Endothelial cell of umbilical vein (primary cell): ENCODE results near the gene CAMTA1. TPM values are rescaled to one million over a fixed set of nuclear protein-coding genes. Genes with fewer than 3 reads are reported as not detected.

Experiments used
- BruUV-seq: library from RNA; stranded (reverse); fragments of 400-500 nt; replicated peaks from 2 replicates; lab custom pipeline; 2021; lab: Mats Ljungman, UMichigan
- CTCF ChIA-PET: fragments of 300-600, 350-600 bp; sonication (Branson Sonifier 250); formaldehyde crosslinking; loops from one replicate; lab custom pipeline; 2021; ENCODE audit warnings: antibody characterized with exemption, inconsistent platforms; lab: Charles Lee
- POLR2A ChIA-PET: fragments of 300-600, 350-600 bp; sonication (Branson Sonifier 250); formaldehyde crosslinking; loops from one replicate; lab custom pipeline; 2021; ENCODE audit warnings: antibody characterized with exemption, inconsistent platforms; lab: Charles Lee
- DNase-seq: peaks from one replicate; pipeline ENCODE4 v3.0.0-alpha.2; 2011; ENCODE audit warnings: low read depth, low spot score
- FAIRE-seq: peaks from 2 replicates; lab custom pipeline; 2011; peaks lifted over from hg19 to GRCh38; lab: Jason Lieb, UNC
- H2AFZ ChIP-seq: 2 replicates; pipeline ENCODE4 v1.6.0; 2012; ENCODE audit warnings: low read depth, low read length, control low read depth, inconsistent platforms
- H3K27ac ChIP-seq: 2 replicates; pipeline ENCODE4 v1.5.1; 2011; ENCODE audit warnings: low read depth, mild to moderate bottlenecking, control low read depth, low read length, moderate library complexity; ENCODE audit not compliant: insufficient read depth
- H3K27me3 ChIP-seq, 2 experiments: 2 replicates each; pipeline versions ENCODE4 v1.6.0 to v1.6.1; 2011; ENCODE audit warnings: low read length in 2 of 2, mixed read lengths in 1 of 2; ENCODE audit not compliant: control insufficient read depth in 2 of 2, insufficient read depth in 2 of 2
- H3K36me3 ChIP-seq, 2 experiments: 2 replicates in 1 of 2; 3 replicates in 1 of 2; pipeline ENCODE4 v1.5.1; 2011; ENCODE audit warnings: low read length in 2 of 2, mild to moderate bottlenecking in 1 of 2, moderate library complexity in 1 of 2; ENCODE audit not compliant: control insufficient read depth in 2 of 2, insufficient read depth in 2 of 2; ENCODE audit errors: extremely low read depth in 1 of 2
- H3K4me1 ChIP-seq: 3 replicates; pipeline ENCODE4 v1.5.1; 2011; ENCODE audit warnings: mild to moderate bottlenecking, low read length; ENCODE audit not compliant: control insufficient read depth, insufficient read depth; ENCODE audit errors: extremely low read depth
- H3K4me2 ChIP-seq: 2 replicates; pipeline ENCODE4 v1.6.1; 2011; ENCODE audit warnings: low read length, control low read depth, mixed read lengths; ENCODE audit not compliant: insufficient read depth
- H3K4me3 ChIP-seq, 3 experiments: fragments of 200-600 bp in 1 of 3; sonication (generic), shearing (Covaris generic) in 1 of 3; replicated peaks in 1 of 3; 2 replicates each; pipeline ENCODE4 v1.5.1; 2011 to 2016; ENCODE audit warnings: control low read depth in 3 of 3, low read length in 3 of 3, mild to moderate bottlenecking in 2 of 3, inconsistent platforms in 1 of 3, low read depth in 1 of 3, moderate library complexity in 1 of 3; ENCODE audit not compliant: insufficient read depth in 1 of 3
- H3K79me2 ChIP-seq: 2 replicates; pipeline ENCODE4 v1.6.0; 2012; ENCODE audit warnings: low read length, inconsistent platforms; ENCODE audit not compliant: control insufficient read depth, insufficient read depth
- H3K9ac ChIP-seq: replicated peaks from 2 replicates; pipeline ENCODE3; 2011; ENCODE audit warnings: low read length, control low read depth; ENCODE audit not compliant: insufficient read depth; ENCODE audit errors: extremely low read depth
- H3K9me1 ChIP-seq: replicated peaks from 3 replicates; pipeline ENCODE4 v1.6.0; 2011; ENCODE audit warnings: mild to moderate bottlenecking, low read length; ENCODE audit not compliant: control insufficient read depth, insufficient read depth; ENCODE audit errors: extremely low read depth
- H3K9me3 ChIP-seq: replicated peaks from 2 replicates; pipeline ENCODE4 v1.5.1; 2012; ENCODE audit warnings: low read length, inconsistent platforms; ENCODE audit not compliant: control insufficient read depth, insufficient read depth
- H4K20me1 ChIP-seq: replicated peaks from 2 replicates; pipeline ENCODE3; 2011; ENCODE audit warnings: mild to moderate bottlenecking, low read length; ENCODE audit not compliant: control insufficient read depth, insufficient read depth; ENCODE audit errors: extremely low read depth
- EZH2 ChIP-seq: IDR thresholded peaks from 2 replicates; pipeline ENCODE4 v1.6.1; 2012; ENCODE audit warnings: borderline replicate concordance, low read depth, mild to moderate bottlenecking, moderate library complexity, low read length, inconsistent platforms; ENCODE audit not compliant: severe bottlenecking
- FOS ChIP-seq: IDR thresholded peaks from 2 replicates; pipeline ENCODE4 v1.6.1; 2011; ENCODE audit warnings: mild to moderate bottlenecking, low read length, moderate library complexity, borderline replicate concordance; ENCODE audit not compliant: insufficient read depth
- JUN ChIP-seq: IDR thresholded peaks from 2 replicates; pipeline ENCODE4 v1.6.1; 2011; ENCODE audit warnings: borderline replicate concordance, low read depth; ENCODE audit not compliant: insufficient read length, insufficient read depth
- MYC ChIP-seq: IDR thresholded peaks from one replicate; pipeline ENCODE4 v1.6.1; 2011; ENCODE audit warnings: mild to moderate bottlenecking, low read depth, low read length
- POLR2AphosphoS5 ChIP-seq: IDR thresholded peaks from 2 replicates; pipeline ENCODE4 v1.6.1; 2012; ENCODE audit warnings: low read depth, mild to moderate bottlenecking, control low read depth, low read length, moderate library complexity; ENCODE audit not compliant: insufficient read depth
- dilution Hi-C: fragments of 300-500 bp; cut with MboI; formaldehyde crosslinking; loops from one replicate; pipeline ENCODE4 v1.15.0; 2019; ENCODE audit warnings: low sequenced_read_pairs; ENCODE audit not compliant: extremely low pct_ligation_motif_present
- intact Hi-C: fragments of 100-400 bp; cut with micrococcal nuclease; formaldehyde crosslinking; loops from one replicate; pipeline ENCODE4 v1.10.0; 2022
- polyA plus RNA-seq, 4 experiments: library from polyadenylated mRNA; depleted of rRNA in 3 of 4; stranded (reverse) in 3 of 4; unstranded in 1 of 4; fragments of >200 nt; gene quantifications; 2 replicates each; pipeline versions ENCODE4 v1.2.1 to v1.2.3, GENCODE V29; 2011 to 2012; ENCODE audit warnings: missing spikeins in 1 of 4
- total RNA-seq: library from RNA; stranded (reverse); gene quantifications from 2 replicates; pipeline ENCODE4 v1.2.3, GENCODE V29; 2021
- TF ChIP-seq, protein P1 (sequence below): IDR thresholded peaks from 2 replicates; pipeline ENCODE4 v1.6.1; 2011; ENCODE audit not compliant: insufficient read depth, insufficient read length

Gene CAMTA1
- total and polyA plus RNA-seq, 2 donors (not counting 3 experiments of a cell fraction or from before 2014, with no cell fraction given) = 50.8 to 92.7 TPM

DNA sequence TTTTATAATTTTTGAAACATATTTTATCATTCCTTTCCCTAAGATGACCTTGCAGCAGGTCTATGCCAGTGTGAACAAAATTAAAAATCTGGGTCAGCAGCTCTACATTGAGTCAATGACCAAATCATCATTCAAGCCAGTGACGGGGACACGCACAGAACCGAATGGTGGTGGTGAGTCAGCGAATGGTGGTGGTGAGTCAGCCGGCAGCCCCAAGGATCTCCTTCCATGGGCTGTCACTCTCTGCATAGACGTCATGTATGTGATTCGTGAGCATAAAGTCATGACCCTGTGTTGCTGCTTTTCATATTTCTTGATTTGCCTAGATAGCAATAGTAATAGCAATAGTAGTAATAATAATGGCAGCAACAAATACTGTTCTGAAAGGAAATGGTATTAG lies 1025.1 kb downstream of the CAMTA1 start:
- Histone ChIP-seq H2AFZ (no peak overlapping the region), H3K79me2 (no peaks in the 10 kb centered on the region), H3K27ac (no peak overlapping the region), H3K4me2 (no peak overlapping the region), H3K9me1 (no peaks in the 10 kb centered on the region), H3K4me3 (no peak overlapping the region), H3K4me1 (no peaks in the 10 kb centered on the region), H3K9me3 (no peaks in the 10 kb centered on the region), H3K36me3 (no peaks in the 10 kb centered on the region), H3K27me3 (no peaks in the 10 kb centered on the region), H4K20me1 (no peaks in the 10 kb centered on the region), H3K9ac (no peak overlapping the region)
- dilution Hi-C loops = no loop called here
- DNase-seq (peak; percentile 44), FAIRE-seq (peak; percentile 88)
- intact Hi-C loops = loop anchor here (1.0 kb wide), 1 partner anchor 26 kb away; the partner anchor contains the start of gene PER3
- BruUV-seq = no TSS peak
- ChIA-PET CTCF (interaction anchor here (0.6 to 1.3 kb wide), 7 partner anchors 10 to 205 kb away, joined by 3 to 4 read pairs (median 3); partner anchors contain the start of gene TNFRSF9), POLR2A (no interaction called here)
- no peak for TF ChIP-seq EZH2
- TF ChIP-seq, protein P1, sequence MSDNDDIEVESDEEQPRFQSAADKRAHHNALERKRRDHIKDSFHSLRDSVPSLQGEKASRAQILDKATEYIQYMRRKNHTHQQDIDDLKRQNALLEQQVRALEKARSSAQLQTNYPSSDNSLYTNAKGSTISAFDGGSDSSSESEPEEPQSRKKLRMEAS = no peak
- TF ChIP-seq POLR2AphosphoS5 = no peak
- TF ChIP-seq MYC = no peak
- peak; percentile 77 for TF ChIP-seq JUN
- peak; percentile 46 for TF ChIP-seq FOS

GRCh38 chr1:7811476-7811875 lies 1026.2 kb downstream of the CAMTA1 start:
- dilution Hi-C loops = no loop called here
- CTCF ChIA-PET = no interaction called here
- no peak for DNase-seq

More at GRCh38 chr1:7811476-7811875, 1026.2 kb downstream of the CAMTA1 start:
- no peak overlapping the region for H3K27ac ChIP-seq
- H3K9me1 ChIP-seq = no peaks in the 10 kb centered on the region
- no peak overlapping the region for H3K4me3 ChIP-seq
- H3K4me1 ChIP-seq = no peaks in the 10 kb centered on the region
- intact Hi-C loops = no loop called here
- H3K36me3 ChIP-seq = no peaks in the 10 kb centered on the region
- TF ChIP-seq, protein P1 = no peak
- H3K9me3 ChIP-seq = no peaks in the 10 kb centered on the region
- no peaks in the 10 kb centered on the region for H3K79me2 ChIP-seq
- H3K27me3 ChIP-seq = no peaks in the 10 kb centered on the region
- H4K20me1 ChIP-seq = no peaks in the 10 kb centered on the region
- H2AFZ ChIP-seq = no peak overlapping the region
- H3K4me2 ChIP-seq = no peak overlapping the region
- BruUV-seq = no TSS peak
- POLR2A ChIA-PET = no interaction called here
- H3K9ac ChIP-seq = no peak overlapping the region
- no peak for FAIRE-seq
